ENCODE results near the gene TRAPPC12. TPM values are rescaled to one million over a fixed set of nuclear protein-coding genes. Genes with fewer than 3 reads are reported as not detected.
"Not testable (repeated sequence)": the region's sequence is repeated elsewhere in the genome, so short reads cannot be mapped to it uniquely, and the experiment has no call there.

TRAPPC12 gene
- total RNA-seq, 1 donor from 2014 or later = 121 TPM

GRCh38 chr2:3450385-3451010, 71.0 kb downstream of the TRAPPC12 start:
- peaks cover 27% of the 10 kb centered on the region for H3K36me3 Mint-ChIP-seq (ENCODE audit: insufficient read depth)
- DNase-seq (ENCODE audit: low spot score, unreplicated experiment) = no peak
- H3K27ac Mint-ChIP-seq = no peak overlapping the region
- no peaks in the 10 kb centered on the region for H3K27me3 Mint-ChIP-seq
- H3K4me3 Mint-ChIP-seq (ENCODE audit: low read depth) = no peak overlapping the region
- no peaks in the 10 kb centered on the region for H3K4me1 Mint-ChIP-seq (ENCODE audit: low read depth)
- no peak for TF ChIP-seq CTCF (IDR thresholded peaks at IDR 0.05; ENCODE audit: unreplicated experiment)
- H3K9me3 Mint-ChIP-seq (ENCODE audit: low read depth) = no peaks in the 10 kb centered on the region

DNA sequence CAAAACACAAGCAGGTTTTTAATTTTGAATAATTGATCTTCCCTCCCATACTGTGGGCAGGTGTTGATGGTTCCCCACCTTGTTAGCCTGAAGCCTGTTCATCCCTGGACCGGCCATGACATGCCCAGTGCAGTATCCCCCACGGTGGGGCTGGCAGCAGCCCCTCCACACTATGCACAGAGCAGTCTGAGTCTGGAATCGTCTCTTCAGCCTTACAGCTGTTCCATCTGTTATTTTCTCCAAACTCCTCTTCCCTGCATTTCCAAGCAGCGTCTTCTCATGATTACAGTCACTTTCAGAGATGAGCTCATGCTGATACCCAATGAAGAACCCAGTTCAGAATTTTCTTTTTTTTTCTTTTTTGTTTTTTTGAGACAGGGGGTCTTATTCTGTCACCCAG, 71.7 kb downstream of the TRAPPC12 start:
- DNase-seq (ENCODE audit: low spot score, unreplicated experiment) = no peak
- Mint-ChIP-seq H3K27me3 (no peaks in the 10 kb centered on the region), H3K9me3 (ENCODE audit: low read depth) (no peaks in the 10 kb centered on the region), H3K4me3 (ENCODE audit: low read depth) (no peak overlapping the region), H3K4me1 (ENCODE audit: low read depth) (no peaks in the 10 kb centered on the region), H3K36me3 (ENCODE audit: insufficient read depth) (peaks cover 24% of the 10 kb centered on the region), H3K27ac (peak overlapping the region; percentile 4)
- no peak for TF ChIP-seq CTCF (IDR thresholded peaks at IDR 0.05; ENCODE audit: unreplicated experiment)

DNA sequence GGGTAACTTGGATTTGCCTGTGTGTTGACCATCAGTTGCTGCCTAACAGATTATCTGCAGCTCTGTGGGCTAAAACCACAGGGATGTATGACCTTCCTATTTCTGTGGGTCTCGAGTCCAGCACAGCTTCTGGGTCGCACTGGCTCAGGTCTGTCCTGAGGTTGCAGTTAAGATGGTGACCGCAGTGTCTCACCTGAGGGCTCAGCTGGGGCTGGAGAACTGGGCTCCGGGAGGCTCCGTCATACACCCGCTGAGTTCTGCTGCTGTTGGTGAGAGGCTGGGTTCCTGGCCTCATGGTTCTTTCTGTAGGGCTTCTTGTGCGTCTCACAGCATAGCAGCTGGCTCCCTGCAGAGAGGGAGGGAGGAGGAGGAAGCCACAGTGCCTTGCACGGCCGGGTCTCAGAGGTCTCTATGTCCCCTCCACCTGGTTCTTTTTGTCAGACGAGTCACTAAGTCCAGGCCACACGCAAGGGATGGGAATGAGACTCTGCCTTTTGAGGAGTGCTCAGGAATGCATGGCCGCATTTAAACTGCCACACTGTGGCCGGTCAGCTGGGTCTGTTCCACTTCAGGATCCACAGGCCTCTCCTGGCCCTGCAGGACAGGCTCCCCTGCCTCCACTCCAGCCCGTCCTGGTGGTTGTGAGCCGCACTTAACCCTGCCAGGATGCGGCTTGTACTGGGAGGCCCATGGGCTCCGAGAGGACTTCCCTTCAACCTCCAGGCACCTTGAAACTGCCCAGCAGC, 72.6 kb downstream of the TRAPPC12 start:
- H3K4me3 Mint-ChIP-seq (ENCODE audit: low read depth) = no peak overlapping the region
- peaks cover 23% of the 10 kb centered on the region for H3K36me3 Mint-ChIP-seq (ENCODE audit: insufficient read depth)
- no peak for DNase-seq (ENCODE audit: low spot score, unreplicated experiment)
- no peaks in the 10 kb centered on the region for H3K9me3 Mint-ChIP-seq (ENCODE audit: low read depth)
- no peaks in the 10 kb centered on the region for H3K27me3 Mint-ChIP-seq
- no peak overlapping the region for H3K27ac Mint-ChIP-seq
- H3K4me1 Mint-ChIP-seq (ENCODE audit: low read depth) = no peaks in the 10 kb centered on the region
- TF ChIP-seq CTCF (IDR thresholded peaks at IDR 0.05; ENCODE audit: unreplicated experiment) = no peak

DNA sequence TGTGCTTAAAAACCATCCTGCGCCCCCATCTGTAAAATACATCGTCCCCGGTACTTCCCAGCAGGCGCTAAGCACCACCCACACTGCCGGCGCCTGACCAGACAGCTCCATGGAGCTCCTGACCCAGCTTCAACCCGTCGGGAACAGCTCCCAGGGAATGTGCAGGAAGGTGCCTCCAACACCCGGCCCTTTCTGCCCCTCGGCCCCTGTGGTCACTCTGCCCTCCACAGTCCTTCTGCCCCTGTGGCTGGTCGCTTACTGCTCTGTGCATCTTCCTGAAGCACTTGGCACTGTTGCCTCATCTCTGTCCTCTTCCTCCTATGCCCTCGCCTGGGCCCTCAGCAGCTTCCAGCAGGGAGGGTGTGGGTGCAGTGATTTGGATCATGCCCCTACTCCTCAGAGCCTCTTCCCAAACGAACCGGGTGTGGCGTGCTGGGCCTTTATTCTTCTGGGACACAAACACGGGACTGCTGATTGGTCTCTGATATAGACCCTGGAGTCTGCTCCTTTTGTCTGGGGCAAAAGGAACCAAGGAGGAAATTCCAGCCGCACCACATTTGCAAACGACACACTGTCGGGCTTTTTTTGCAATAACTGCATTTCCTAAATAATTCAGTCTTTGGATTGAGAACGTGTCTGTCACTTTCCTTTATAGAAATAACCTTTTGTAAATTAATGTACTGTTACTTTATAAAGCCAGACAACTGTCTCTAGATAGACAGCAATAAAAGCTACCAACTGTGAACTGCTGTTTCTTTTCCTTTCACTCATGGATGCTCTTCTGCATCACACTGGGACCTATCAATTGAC, 73.9 kb downstream of the TRAPPC12 start:
- H3K27me3 Mint-ChIP-seq = no peaks in the 10 kb centered on the region
- peaks cover 21% of the 10 kb centered on the region for H3K36me3 Mint-ChIP-seq (ENCODE audit: insufficient read depth)
- no peaks in the 10 kb centered on the region for H3K9me3 Mint-ChIP-seq (ENCODE audit: low read depth)
- no peak for DNase-seq (ENCODE audit: low spot score, unreplicated experiment)
- no peak overlapping the region for H3K4me3 Mint-ChIP-seq (ENCODE audit: low read depth)
- no peaks in the 10 kb centered on the region for H3K4me1 Mint-ChIP-seq (ENCODE audit: low read depth)
- no peak for TF ChIP-seq CTCF (IDR thresholded peaks at IDR 0.05; ENCODE audit: unreplicated experiment)
- peak overlapping the region; percentile 60 for H3K27ac Mint-ChIP-seq

DNA sequence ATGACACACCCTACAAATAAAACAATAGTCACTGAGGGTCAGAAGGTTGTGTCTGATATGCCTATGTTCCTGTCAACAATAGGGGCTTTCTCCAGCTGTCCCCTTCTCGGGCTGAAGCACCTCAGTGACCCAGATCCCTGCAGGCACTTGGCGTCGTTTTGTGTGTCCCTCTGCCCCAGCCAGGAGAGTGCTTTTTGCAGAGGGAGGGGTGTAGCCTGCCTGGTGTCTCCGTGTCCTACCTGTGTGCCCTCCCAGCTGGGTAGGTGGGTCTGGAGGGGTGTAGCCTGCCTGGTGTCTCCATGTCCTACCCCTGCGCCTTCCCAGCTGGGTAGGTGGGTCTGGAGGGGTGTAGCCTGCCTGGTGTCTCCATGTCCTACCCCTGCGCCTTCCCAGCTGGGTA, 74.5 kb downstream of the TRAPPC12 start:
- not testable (repeated sequence) for H3K4me3 Mint-ChIP-seq (ENCODE audit: low read depth); DNase-seq (ENCODE audit: low spot score, unreplicated experiment); H3K27me3 Mint-ChIP-seq; H3K9me3 Mint-ChIP-seq (ENCODE audit: low read depth); H3K4me1 Mint-ChIP-seq (ENCODE audit: low read depth); H3K27ac Mint-ChIP-seq
- peaks cover 23% of the 10 kb centered on the region for H3K36me3 Mint-ChIP-seq (ENCODE audit: insufficient read depth)

Data from progenitor cell of endocrine pancreas (in vitro differentiated cells).